ENCODE measurements around the gene DDX1.
"Not testable (repeated sequence)": the region's sequence is repeated elsewhere in the genome, so short reads cannot be mapped to it uniquely, and the experiment has no call there.

Gene DDX1

DNA sequence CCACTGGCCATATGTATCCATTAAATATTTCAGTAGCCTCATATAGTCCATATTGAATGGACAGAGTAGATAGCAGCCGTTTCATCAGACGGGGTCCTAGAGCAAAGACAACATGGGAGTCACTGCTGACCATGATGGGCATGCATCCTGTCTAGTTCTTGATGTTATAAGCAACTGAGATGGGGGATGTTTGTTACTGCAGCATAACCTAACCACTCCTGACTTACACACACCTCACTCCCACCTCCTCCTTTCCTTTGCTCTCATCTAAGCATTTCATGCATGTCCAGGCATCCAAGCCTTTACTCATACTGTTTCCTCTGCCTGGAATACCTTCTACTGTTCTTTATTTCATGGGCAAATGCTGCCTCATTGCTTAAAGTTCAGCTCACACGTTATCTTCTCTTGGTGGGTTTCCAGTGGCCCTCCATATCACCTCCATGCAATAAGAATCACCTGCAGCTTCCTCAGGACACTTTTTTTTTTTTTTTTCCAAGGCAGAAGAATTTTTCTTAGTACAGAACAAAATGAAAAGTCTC, 87.8 kb downstream of the DDX1 start:
- H3K36me3 ChIP-seq (ENCODE audit: control insufficient read depth in 1 of 2, insufficient read depth in 2 of 2, low read length in 2 of 2), result no peaks in the 10 kb centered on the region
- no peak overlapping the region for H3K9ac ChIP-seq (ENCODE audit: low read length)
- no peak overlapping the region for H2AFZ ChIP-seq (ENCODE audit: insufficient read depth, low read length, poor library complexity)
- H3K79me2 ChIP-seq (ENCODE audit: control insufficient read depth, insufficient read depth, low read length, poor library complexity), result no peaks in the 10 kb centered on the region
- no peak overlapping the region for H3K18ac ChIP-seq (ENCODE audit: low read length)
- H2BK5ac ChIP-seq (ENCODE audit: low read depth, low read length, poor library complexity), result no peak overlapping the region
- H3K9me3 ChIP-seq (ENCODE audit: insufficient read depth, low read depth, low read length), result no peaks in the 10 kb centered on the region
- no peak for DNase-seq
- no peak overlapping the region for H3K4ac ChIP-seq (ENCODE audit: low read depth, low read length)
- H3K4me1 ChIP-seq (ENCODE audit: control insufficient read depth in 1 of 2, insufficient read depth in 2 of 2, low read length in 2 of 2), result peaks cover 3 to 10% of the 10 kb centered on the region in 2 experiments
- no peaks in the 10 kb centered on the region for H3K27me3 ChIP-seq (ENCODE audit: insufficient read depth, low read length)
- no CpG with 5 or more reads among the region's 3 CpGs for WGBS (ENCODE audit: extremely low coverage, insufficient coverage, insufficient read length)
- H2BK12ac ChIP-seq (ENCODE audit: low read length), result no peak overlapping the region
- no peak overlapping the region for H3K14ac ChIP-seq (ENCODE audit: low read length)
- H4K8ac ChIP-seq (ENCODE audit: low read depth, low read length), result no peak overlapping the region
- no peak overlapping the region for H2BK120ac ChIP-seq (ENCODE audit: insufficient read depth, low read length, poor library complexity)
- H4K12ac ChIP-seq (ENCODE audit: low read depth, low read length), result no peak overlapping the region
- H2AK5ac ChIP-seq (ENCODE audit: low read length), result no peak overlapping the region
- H4K91ac ChIP-seq (ENCODE audit: low read depth, low read length), result no peak overlapping the region
- no peak overlapping the region for H3K27ac ChIP-seq (ENCODE audit: low read depth, low read length)
- H3K4me3 ChIP-seq (ENCODE audit: low read depth, low read length), result no peak overlapping the region
- H3K4me2 ChIP-seq (ENCODE audit: low read length), result no peak overlapping the region
- H3K23ac ChIP-seq (ENCODE audit: low read length), result no peak overlapping the region
- H3K79me1 ChIP-seq (ENCODE audit: low read length), result peaks cover 5% of the 10 kb centered on the region

DNA sequence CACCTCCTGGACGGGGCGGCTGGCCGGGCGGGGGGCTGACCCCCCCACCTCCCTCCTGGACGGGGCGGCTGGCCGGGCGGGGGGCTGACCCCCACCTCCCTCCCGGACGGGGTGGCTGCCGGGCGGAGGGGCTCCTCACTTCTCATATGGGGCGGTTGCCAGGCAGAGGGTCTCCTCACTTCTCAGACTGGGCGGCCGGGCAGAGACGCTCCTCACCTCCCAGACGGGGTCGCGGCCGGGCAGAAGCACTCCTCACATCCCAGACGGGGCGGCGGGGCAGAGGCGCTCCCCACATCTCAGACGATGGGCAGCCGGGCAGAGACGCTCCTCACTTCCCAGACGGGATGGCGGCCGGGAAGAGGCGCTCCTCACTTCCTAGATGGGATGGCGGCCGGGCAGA, 88.5 kb downstream of the DDX1 start:
- not testable (repeated sequence) for DNase-seq; H3K79me2 ChIP-seq (ENCODE audit: control insufficient read depth, insufficient read depth, low read length, poor library complexity); H3K4me2 ChIP-seq (ENCODE audit: low read length); H2BK5ac ChIP-seq (ENCODE audit: low read depth, low read length, poor library complexity); H4K12ac ChIP-seq (ENCODE audit: low read depth, low read length); H3K27ac ChIP-seq (ENCODE audit: low read depth, low read length); H4K8ac ChIP-seq (ENCODE audit: low read depth, low read length); H3K18ac ChIP-seq (ENCODE audit: low read length); H2AK5ac ChIP-seq (ENCODE audit: low read length); H3K79me1 ChIP-seq (ENCODE audit: low read length); H2BK12ac ChIP-seq (ENCODE audit: low read length); H3K4ac ChIP-seq (ENCODE audit: low read depth, low read length); H4K91ac ChIP-seq (ENCODE audit: low read depth, low read length); H3K9me3 ChIP-seq (ENCODE audit: insufficient read depth, low read depth, low read length); H3K27me3 ChIP-seq (ENCODE audit: insufficient read depth, low read length); H3K36me3 ChIP-seq (ENCODE audit: control insufficient read depth in 1 of 2, insufficient read depth in 2 of 2, low read length in 2 of 2); H3K4me3 ChIP-seq (ENCODE audit: low read depth, low read length); H3K9ac ChIP-seq (ENCODE audit: low read length); H2AFZ ChIP-seq (ENCODE audit: insufficient read depth, low read length, poor library complexity); H3K23ac ChIP-seq (ENCODE audit: low read length); H3K14ac ChIP-seq (ENCODE audit: low read length); H3K4me1 ChIP-seq (ENCODE audit: control insufficient read depth in 1 of 2, insufficient read depth in 2 of 2, low read length in 2 of 2); H2BK120ac ChIP-seq (ENCODE audit: insufficient read depth, low read length, poor library complexity)
- WGBS (ENCODE audit: extremely low coverage, insufficient coverage, insufficient read length), result no CpG with 5 or more reads among the region's 33 CpGs

Data from trophoblast cell (in vitro differentiated cells and primary cell).